Activated CD8-positive, alpha-beta memory T cell treated with anti-CD3 and anti-CD28 coated beads for 4 hours (primary cell): ENCODE results near the gene NPAT.
A peak's percentile ranks its signal among the peaks of the same experiment; 100 is the strongest.

ENCODE experiments used
- DNase-seq, 2 donors: peaks; one replicate each; pipeline ENCODE4 v3.0.0-alpha.2; 2020; ENCODE audit warnings: low read depth in 2 of 2

Gene NPAT

DNA sequence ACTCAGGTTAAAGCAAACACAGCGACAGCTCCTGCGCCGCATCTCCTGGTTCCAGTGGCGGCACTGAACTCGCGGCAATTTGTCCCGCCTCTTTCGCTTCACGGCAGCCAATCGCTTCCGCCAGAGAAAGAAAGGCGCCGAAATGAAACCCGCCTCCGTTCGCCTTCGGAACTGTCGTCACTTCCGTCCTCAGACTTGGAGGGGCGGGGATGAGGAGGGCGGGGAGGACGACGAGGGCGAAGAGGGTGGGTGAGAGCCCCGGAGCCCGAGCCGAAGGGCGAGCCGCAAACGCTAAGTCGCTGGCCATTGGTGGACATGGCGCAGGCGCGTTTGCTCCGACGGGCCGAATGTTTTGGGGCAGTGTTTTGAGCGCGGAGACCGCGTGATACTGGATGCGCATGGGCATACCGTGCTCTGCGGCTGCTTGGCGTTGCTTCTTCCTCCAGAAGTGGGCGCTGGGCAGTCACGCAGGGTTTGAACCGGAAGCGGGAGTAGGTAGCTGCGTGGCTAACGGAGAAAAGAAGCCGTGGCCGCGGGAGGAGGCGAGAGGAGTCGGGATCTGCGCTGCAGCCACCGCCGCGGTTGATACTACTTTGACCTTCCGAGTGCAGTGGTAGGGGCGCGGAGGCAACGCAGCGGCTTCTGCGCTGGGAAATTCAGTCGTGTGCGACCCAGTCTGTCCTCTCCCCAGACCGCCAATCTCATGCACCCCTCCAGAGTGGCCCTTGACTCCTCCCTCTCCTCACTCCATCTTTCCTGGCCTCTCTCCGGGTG, at the start of gene NPAT, which contains the start of gene ATM:
TSS of gene NPAT (minus strand) at position 65 of the 774 bp plus-strand sequence. CDS start 102 bp downstream, outside the sequence.
TSS of gene ATM (plus strand) at position 494 of the 774 bp plus-strand sequence. CDS start 4,558 bp downstream, outside the sequence.
- peak; percentile 97 to 98 for DNase-seq

DNA sequence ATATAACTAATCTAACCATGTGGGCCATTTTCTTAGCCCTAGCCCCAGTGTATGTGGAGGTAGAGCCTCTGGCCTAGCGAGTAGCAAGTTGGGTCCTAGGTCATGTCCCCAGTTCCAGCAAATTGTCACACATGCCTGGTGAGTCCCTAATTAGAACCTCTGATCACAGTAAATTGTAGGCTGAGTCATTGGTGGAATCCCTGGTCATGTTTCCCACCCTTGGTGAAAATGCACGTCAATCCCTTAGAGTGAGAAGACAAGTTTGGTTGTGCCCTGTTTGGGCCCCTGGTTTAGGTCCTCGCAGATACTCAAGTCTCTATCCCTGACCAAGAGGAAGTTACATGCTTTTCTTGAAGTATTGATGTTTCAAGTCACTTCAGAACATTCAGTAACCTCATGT, 47.1 kb upstream of the NPAT start:
- DNase-seq, result no peak

DNA sequence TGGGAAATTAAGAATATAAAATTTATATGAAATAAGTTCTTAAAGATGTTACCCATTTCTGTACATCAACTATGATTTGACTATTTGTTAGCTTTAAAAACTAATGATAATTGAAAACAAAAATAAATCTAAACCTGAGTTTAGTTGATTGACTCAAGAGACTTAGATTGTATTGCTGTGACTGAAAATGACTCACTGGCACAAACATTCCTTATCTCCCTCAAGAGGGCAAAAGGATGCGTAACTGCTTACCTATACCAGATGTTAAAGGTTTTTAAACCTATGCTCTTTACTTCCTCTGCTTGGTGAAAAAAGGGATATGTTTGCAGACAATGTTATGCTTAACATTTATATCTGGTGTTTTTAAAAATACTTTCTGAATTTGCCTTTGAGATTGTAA, 30.7 kb upstream of the NPAT start:
- DNase-seq, result no peak

DNA sequence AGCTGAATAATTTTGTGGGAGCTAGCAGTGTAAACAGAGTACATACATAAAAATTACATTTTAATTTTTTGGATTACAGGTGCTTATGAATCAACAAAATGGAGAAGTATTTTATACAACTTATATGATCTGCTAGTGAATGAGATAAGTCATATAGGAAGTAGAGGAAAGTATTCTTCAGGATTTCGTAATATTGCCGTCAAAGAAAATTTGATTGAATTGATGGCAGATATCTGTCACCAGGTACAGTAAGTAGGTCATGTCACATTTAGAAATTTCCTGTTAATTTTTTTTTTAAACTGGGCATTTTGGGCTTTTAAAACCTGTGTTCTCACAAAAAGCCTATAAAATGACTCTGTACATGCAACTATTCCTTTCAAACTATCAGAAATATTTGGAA, 24.4 kb upstream of the NPAT start:
- DNase-seq, result no peak

DNA sequence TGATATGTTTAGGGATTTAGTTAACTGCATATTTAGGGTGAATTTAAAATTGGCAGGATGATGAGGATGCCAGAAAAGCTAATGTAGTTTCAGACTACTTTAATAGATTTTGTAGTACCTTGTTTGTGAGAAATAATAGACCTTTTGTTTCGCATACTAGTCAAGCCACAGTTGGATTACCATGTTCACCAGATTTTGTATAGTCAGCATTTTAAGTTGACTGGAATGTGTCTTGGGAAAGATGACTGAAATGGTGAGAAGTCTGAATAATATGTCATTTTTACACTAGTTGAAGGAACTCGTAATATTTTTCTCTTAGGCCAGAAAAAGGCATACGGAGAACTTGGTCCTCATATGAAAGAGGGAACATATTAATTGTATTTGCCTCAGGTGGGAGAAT, 23.9 kb upstream of the NPAT start:
- DNase-seq, result no peak

DNA sequence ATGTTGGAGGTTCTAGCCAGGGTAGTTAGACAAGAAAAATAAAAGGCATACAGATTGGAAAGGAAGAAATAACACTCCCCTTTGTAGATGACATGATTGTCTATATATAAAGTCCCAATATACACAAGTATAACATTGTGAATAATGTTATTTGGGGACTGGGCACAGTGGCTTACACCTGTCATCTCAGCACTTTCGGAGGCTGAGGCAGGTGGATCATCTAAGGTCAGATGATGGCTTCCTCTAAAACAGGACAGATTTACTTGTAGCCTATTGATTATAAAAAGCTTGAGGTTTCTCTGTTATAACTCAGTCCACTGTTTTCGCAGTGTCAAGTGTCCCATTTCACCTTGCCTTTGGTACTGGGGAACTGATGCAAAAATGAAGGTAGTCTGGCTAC, 20.0 kb upstream of the NPAT start:
- no peak for DNase-seq

DNA sequence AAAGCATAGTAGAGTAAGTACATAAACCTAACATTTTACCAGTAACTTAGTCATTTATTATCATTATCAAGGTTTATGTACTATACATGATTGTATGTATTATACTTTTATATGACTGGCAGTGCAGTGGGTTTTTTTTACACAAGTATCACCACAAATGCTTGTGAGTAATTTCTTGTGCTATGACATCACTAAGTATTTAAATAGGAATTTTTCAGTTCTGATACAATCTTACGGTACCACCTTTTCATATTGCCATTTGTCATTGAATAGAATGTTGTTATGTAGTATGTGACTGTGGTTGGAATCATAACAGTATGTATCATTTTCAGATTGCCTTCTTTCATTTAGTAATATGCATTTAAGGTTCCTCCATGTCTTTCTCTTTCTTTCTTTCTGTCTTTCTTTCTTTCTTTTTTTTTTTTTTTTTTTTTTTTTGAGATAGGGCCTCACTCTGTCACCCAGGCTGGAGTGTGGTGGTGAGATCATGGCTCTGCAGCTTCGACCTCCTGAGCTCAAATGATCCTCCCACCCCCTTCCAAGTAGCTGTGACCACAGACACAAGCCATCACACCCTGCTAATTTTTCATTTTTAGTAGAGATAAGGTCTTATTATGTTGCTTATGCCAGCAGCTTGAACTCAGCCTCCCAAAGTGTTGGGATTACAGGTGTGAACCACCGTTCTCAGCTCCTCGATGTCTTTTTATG, 19.0 kb upstream of the NPAT start:
- no peak for DNase-seq

DNA sequence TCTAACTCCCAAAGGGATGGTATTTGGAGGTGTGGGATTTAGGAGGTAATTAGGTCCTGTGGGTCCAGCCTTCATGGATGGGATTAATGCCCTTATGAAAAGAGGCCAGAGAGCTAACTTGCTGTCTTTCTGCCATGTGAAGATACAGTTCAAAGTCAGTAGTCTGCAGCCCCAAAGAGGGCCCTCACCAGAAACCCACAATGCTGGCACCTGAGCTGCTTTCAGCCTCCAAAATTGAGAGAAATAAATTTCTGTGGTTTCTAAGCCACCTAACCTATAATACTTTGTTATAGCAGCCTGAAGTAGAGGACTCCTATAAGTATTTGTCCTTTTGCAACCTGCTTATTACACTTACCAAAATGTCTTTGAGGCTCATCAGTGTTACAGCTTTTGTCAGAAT, 16.6 kb upstream of the NPAT start:
- no peak for DNase-seq

DNA sequence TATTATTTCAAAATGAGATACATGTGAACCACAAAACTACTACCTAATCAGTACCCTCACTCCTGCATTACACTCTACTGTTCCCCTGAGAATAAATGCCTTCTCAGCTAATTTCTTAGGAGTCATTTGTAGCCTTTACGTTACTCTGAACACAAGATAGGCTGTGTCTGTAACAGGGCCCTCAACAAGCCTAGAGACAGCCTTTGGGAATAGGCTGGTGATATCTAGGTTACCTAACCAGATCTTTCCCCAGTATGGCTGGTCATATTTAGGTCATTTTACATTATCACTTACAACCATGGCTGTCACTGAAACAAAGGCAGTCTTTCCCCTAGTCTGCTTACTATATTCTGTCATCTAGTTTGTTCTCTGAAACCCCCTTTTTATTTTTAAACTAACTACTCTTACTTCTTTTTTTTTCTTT, 14.6 kb upstream of the NPAT start:
- no peak for DNase-seq

DNA sequence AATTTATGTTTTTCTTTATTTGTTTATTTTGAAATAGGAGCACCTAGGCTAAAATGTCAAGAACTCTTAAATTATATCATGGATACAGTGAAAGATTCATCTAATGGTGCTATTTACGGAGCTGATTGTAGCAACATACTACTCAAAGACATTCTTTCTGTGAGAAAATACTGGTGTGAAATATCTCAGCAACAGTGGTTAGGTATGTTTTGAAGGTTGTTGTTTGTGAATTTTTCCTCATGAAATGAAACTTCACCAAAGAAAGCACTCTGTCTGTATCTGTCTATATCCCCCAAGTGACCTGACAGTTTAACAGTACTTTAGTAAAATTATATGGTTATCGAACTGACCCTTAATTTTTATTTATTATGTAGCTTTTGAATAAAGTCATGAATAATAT, 13.2 kb upstream of the NPAT start:
- DNase-seq, result no peak

DNA sequence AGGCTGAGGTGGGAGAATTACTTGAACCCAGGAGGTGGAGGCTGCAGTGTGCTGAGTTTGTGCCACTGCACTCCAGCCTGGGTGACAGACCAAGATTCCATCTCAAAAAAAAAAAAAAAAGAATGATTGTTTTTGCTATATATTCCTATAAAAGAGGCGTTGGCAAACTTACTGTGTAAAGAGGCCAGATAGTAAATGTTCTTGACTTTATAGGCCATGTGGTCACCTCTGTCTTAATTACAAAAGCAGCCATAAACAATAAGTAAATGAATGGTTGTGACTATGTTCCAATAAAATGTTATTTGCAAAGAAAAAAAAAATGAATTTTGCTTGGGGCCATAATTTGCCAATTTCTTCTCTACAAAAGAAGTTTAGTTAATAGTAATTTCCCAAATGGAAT, 12.8 kb upstream of the NPAT start:
- no peak for DNase-seq

DNA sequence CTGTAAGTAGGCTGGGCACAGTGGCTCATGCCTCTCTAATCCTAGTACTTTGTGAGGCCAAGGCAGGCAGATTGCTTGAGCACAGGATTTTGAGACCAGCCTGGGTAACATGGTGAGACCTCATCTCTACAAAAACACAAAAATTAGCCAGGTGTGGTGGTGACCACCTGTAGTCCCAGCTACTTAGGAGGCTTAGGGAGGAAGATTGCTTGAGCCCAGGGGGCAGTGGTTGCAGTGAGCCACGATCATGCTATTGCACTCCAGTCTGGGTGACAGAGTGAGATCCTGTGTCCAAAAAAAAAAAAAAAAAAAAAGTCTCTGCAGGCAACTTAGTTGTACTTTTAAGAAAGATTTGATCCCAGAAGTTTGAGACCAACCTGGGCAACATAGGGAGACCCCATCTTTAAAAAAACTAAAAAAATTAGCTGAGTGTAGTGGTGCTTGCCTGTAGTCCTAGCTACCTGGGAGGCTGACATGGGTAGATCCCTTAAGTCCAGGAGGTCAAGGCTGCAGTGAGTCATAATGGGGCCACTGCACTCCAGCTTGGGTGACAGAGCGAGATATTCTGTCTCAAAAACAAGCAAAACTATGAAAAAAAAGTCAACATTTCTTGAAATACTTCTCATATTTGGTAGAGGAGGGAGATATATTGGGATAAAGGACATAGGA, 11.0 kb upstream of the NPAT start:
- DNase-seq, result no peak

DNA sequence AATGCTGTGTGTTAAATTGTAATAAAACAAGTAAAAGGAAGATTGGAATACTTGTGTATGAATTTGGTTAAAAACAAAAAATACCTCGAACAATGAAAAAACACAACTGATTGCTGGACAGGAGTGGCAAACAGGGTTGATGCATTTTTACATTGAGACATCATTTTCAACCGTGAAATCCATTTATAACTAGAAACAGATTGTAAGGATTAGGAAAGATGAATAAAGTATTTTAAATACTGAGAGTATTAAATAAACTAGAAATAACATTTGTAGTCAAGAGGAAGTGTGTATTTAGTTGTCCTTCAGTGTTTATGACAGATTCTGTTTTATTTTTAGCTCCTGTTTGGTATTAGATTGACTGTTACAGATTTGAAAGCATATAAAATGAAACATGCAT, 5.8 kb upstream of the NPAT start:
- DNase-seq, result no peak

DNA sequence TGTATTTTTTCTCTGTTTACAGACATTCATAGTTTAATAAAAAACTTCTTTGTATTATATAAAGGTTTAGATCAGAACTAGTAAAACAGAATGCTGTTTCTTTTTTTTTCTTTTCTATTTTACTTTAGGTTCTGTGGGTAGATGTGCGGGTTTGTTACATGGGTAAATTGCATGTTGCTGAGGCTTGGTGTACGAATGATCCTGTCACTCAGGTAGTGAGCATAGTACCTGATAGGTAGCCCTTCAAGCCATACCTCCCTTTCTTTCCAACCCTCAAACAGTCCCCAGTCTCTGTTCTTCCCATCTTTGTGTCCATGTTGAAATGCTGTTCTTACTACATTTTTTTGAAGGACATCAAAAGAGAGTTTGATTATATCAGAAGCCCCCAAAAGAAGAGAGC, 3.6 kb upstream of the NPAT start:
- no peak for DNase-seq

DNA sequence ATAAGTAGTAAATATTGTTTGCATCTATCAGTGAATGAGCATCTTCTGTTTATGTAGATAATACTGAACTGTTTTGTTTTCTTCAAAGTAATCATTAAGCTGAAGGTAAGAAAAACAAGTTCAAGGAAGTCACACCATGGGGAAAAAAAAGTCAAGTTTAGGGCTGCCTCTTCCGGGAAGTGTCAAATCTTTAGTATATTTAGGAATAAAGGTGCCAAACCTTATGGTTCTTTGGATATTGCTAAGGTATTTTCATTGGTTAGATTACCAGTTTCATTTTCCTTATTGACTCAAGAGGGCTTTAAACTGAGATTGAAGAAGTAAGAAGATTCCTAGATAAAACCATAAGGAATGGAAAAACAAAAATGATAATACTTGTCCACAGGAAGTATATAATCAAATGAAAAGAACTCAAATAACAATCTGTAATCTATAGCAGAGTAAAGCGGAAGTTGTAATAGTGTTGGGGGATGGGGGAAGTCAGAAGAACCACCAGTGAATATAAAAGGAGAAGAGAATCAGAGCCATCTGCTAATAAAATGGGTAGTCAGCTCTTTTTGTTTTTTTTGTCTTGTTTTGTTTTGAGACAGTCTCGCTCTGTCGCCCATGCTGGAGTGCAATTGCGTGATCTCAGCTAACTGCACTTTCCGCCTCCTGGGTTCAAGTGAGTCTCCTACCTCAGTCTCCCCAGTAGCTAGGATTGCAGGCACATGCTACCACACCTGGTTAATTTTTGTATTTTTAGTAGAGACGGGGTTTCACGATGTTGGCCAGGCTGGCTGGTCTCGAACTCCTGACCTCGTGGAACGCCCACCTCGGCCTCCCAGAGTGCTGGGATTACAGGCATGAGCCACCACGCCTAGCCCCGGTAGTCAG, 2.7 kb upstream of the NPAT start:
- DNase-seq, result no peak

DNA sequence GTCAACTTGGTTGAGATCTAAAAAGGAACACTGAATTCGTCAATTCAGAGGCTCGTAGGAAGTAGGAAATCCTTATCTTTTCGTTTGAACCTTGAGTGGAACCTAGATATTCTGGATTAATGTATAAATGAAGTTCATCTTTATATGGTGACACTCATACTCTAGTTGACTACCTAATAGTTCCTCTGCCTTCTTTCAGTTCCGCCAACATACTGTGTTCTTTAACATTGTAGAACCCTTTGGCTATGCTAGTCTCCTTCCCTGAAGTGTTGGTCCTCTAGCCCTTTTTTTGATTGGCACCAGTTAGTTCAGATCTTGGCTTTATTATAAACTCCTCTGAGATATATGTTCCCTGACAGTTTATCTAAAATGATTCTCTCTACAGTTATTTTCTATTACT, 1.9 kb upstream of the NPAT start:
- DNase-seq, result no peak

DNA sequence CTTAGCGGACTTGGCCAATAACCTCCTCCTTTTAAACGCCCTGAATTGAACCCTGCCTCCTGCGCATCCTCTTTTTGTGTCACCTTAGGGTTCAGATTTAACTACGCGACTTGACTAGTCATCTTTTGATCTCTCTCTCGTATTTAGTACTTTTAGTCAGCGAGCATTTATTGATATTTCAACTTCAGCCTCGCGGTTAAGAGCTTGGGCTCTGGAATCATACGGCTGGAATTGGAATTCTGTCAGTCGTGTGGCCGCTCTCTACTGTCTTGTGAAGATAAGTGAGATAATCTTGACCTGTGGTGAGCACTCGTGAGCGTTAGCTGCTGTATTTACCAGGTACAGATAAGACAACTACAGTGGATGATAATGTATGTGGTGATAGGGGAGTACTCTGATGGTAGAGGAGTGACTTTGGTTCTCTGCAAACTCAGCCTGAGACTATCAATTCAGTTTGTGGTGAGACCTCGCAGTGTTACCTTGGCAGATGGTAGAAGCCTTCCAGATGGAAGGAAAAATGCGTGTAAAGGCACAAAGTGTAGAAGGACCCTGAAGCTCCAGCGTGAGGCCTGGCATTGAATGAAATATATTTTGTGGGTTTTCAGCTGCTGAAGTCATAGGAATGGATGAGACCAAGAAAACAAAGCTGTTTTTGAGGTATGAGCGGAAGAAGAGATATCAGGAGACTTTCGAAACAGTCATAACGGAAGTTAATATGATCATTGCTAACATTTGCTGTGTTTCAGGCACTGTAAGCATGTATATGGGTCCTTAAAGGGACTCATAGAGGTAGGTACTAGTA, 1.1 kb upstream of the NPAT start:
- no peak for DNase-seq

DNA sequence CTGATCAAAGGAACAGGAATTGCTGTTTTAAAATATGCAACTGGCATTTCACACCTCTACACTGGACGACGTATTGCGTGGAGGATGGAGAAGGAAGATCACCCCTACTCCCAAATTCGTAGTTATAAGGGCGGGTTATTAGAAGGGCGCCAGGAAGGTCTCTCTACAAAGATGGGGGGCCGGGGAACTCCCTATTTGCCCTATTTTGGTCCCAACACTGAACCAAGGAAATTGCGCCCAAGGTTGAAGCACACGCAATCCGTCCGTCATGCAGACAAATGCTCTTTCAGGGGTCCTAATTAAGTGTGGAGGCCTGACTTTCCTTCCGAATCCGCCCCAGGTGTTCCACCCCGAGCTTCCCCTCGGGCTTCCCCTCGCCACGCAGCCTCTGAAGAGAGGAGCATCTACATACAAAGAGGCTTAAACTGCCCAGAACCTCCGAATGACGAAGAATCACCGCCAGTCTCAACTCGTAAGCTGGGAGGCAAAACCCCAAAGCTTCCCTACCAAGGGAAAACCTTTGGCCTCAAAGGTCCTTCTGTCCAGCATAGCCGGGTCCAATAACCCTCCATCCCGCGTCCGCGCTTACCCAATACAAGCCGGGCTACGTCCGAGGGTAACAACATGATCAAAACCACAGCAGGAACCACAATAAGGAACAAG, 396 bp downstream of the NPAT start:
- DNase-seq, result no peak

DNA sequence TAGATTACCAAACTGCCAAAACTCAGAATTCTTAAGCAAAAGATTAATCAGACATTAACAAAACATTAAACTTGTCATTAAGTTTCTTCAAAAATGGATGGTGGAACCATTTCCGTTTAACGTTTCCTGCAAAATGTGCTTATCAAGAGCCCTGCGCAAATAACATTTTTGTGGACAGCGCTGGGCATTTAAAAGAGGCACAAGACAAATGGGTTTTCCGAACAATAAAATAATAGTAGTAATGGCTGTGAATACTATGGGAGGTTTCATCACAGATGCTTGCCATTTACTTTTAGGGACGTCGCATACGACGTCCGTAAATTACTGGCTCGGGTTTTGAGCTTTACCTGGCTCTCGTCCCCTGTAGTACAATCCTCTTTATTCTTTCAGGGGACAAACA, 1.1 kb downstream of the NPAT start:
- no peak for DNase-seq

DNA sequence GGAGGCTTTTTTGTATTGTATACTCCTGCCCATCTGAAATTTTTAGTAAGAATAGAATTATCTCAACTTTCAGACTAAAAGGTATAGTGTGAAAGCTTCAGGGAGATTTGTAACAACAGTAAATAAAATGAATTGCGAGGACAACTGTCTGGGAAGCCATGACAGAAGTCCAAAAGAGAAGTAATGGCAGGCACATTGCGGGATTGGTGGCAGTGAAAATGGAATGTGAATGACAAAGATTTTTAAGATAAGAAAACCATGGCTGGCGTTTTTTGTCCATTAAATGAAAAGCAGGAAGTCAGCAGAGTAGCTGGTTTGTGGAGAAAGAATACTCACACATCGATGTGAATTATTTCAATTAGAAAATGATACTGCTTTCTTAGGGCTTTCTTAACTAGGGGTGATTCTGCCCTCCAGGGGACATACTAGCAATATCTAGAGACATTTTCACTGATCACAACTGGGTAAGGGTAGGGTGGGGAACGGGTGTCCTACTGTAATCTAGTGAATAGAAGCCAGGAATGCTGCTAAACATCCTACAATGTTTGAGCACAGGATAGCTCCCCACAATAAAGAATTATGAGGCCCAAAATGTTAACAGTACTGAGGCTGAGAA, 1.6 kb downstream of the NPAT start:
- DNase-seq, result no peak
